GM19035 (cell line): ENCODE data around the gene MRPL32.

Experiments used
- ATAC-seq: cut with Tn5 transposase; IDR thresholded peaks from one replicate; pipeline ENCODE4 v1.9.1; 2021; ENCODE audit not compliant: unreplicated experiment

MRPL32 gene

DNA sequence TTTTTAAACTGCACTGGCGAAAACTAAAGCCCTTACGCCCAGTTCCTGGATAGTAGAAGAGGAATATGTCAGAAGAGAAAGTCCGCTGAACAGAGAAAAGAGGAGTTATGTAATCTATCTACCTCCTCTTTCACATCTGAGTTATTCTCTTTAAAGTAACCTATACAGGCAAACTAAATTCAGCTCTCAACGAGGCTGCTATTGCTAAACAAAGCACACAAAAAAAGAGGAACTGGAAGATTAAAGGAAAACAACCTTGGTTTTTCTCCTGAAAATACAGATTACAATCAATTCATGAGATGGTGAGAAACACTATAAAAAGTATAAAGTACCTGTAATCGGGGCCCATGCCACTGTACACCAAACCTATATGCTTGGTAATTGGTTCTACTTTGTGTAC is 6.0 kb upstream of the MRPL32 start:
- no peak for ATAC-seq

GRCh38 chr7:42928754-42929153 is 3.4 kb upstream of the MRPL32 start:
- ATAC-seq, result no peak

DNA sequence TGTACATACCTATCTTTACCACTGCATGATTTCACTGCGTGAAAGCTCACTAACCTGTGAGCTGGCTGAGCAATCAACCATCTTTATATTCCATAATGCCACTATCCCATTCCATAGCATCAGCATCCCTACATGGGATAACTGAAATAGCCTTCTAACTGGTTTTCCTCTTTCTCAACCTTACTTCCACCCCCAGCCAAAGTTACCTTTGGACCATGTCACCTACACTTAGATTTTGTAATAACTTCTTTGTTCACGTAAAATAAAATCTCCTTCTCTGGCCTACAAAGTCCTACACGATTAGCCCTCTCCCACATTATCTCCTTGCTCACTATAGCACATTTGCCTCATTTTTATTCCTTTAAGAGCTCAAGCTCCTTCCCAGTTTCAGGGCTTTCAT is 2.7 kb upstream of the MRPL32 start:
- ATAC-seq, result no peak

DNA sequence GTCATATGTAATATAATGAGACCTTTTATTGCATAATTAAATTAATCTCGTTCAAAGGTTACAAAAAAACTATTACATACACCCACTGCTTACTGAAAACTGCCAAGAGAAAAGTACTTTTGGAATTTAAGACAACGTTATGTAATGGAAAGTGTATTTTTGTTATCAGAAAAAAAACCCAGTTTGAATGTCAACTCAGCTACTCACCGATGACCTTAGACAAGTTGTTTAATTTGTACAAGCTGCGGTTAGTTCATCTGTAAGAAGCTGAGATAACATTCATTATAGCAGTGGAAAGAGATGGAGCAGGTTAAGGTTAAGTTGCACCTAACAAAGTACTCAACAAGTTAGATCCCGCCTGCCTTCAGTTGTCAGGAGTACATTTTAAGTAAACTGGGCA is 1.3 kb upstream of the MRPL32 start:
- no peak for ATAC-seq

DNA sequence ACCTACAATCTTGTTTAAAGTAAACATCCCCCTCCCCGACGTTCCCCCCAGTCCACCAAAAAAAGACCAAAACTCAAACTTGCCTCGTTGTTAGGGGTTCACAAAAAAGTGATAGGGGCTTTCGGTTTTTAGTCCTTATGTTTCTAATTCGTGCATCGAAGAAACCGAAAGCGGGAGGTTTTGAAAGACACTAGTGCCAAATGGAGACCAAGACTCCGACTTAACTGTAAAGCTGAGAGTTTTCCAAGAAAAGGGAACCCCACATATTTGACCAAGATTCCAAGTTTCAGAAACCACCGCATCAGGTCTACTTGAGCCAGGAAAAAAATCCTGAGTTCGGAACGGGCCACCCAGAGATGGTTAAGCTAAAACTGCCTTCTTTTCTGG is 736 bp upstream of the MRPL32 start:
- ATAC-seq, result no peak

DNA sequence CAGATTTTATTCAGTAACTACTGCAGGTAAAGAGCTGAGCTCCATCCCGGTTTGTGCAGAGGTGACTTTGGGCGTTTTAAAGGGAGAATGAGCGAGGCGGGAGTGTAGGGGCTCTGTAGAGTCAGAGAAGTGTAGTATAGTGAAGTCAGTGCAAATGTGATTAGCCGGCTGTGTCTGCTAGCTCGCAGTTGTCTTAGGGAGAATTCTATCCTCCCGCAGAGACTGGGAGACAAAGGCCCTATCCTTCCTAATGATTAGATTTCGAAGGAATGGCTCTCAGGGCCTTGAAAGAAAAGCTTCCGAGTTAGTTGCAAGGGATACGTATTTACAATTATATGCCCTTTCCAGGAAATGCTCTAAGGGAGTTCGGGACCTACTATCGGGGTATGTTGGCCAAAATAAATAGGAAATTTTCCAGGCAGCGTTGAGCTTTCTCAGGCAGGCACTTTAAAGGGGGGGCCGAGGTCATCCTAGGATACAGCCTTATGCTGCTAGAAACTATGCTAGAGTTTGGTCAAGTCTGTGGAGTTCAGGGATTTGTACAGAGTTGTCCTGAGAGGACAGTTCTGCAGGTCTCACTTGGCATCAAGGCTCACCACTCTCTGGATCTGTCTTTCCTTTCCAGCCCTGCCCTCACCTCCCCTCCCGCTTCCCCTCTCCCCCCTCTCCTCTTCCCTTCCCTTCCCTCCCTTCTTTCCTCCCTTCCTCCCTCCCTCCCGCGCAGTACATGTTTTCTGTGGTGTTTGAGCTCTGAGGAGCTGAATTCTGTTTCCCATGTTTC is 825 bp downstream of the MRPL32 start:
- ATAC-seq, result no peak

DNA sequence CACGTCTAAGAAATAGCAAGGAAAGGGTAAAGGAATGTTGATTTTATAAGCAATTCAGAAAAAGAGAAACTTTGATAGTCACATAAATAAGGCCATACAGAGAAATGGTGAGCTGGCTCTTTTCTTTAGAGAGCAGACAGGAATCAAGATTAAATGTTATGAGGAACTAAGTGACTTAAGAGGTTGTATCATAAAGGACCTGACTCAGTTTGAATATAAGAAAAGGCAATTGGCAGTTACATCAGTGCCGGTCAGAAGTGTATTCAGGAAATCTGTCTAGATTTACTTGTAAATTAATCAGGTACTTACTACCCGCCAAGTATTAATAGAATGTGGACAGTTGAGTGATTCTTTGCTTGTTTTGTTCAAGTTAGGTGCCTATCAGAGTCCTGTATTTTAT is 2.1 kb downstream of the MRPL32 start:
- ATAC-seq, result no peak

- no peak for ATAC-seq
Measured at GRCh38 chr7:42935861-42936260, 3.7 kb downstream of the MRPL32 start.

DNA sequence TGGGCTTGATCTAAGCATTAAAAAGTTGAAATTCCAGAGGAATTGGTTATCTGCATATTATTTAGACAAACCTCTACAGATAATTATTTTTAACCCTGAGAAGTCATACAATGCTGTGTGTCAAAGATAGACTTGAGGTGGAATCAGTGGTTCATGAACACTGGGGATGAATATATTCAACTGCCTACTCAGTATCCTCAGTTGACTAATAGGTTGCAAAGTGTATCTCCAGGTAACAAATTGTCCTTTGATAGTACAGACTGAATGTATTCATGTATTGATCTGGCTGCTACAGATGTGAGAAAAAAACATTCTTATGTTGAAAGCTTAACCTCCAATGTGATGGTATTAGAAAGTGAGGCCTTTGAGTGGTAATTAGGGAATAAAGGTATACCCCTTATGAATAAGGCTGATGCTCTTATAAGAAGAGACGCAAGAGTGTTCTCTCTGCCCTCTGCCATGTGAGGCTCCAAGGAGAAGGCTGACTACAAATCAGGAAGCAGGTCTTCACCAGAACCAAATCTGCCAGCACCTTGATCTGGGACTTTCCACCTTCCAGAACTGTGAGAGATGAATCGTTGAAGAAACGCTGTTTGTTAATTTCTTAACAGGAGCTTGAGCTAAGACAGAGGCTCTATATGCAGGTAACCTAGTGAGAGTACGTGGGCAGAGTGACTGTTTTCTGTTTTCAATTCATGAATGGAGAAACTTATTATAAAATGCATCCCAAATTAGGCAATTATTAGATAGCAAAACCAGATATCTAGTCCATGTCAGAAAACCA is 7.5 kb downstream of the MRPL32 start:
- ATAC-seq, result no peak

DNA sequence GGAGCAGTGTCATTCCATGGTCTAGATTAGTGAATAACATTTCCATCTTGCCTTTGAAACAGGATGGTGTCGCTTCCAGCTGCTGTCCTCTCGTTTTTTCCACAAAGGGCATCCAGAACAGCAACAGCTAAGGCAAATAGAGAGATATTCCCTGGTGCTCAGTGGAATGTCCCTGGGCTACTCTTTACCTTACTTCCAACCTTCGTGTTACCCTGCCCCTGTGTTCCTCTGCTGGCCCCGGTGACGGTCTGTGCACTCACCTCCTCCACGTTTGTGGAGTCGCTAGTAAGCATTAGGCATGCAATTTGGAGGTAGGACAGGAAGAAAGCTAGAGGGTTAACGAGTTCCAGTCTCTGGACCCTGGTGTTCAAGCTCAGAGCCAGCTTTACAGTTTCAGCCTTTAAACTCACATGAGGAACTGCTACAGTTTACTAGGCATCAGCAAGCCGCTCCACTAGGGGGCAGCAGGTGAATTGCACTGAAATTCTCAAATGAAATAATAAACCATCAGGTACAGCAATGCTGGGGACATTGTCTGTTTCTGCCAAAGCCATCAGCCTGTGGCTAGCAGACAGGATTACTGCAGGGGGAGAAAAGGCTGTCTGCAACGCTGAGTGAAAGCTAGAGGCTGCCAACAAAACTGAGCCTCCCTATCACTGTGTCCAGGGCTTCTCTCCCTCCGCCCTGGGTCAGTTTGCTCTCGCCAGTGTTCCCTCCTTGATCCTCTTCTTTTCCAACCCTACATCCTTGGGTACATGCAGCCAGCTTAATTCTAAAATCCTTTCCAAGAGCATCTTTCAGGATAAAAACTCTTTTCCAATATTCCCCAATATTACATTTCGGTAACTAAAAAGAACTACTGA is 9.0 kb downstream of the MRPL32 start:
- no peak for ATAC-seq

GRCh38 chr7:42945821-42946626 is 13.8 kb downstream of the MRPL32 start:
- ATAC-seq, result peak; percentile 64

GRCh38 chr7:42946627-42946950 is 14.4 kb downstream of the MRPL32 start:
- ATAC-seq, result no peak

GRCh38 chr7:42947521-42947920 is 15.3 kb downstream of the MRPL32 start:
- ATAC-seq, result no peak

DNA sequence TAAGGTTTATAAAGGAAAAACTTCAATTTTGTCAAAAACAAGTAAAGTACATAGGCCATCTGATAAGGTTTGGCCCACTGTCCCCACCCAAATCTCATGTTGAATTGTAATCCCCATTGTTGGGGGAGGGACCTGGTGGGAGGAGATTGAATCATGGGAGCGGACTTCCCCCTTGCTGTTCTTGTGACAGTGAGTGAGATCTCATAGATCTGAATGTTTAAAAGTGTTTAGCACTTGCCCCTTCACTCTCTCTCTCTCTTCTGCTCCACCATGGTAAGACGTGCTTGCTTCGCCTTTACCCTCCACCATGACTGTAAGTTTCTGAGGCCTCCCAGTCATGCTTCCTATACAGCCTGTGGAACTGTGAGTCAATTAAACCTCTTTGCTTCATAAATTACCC is 18.2 kb downstream of the MRPL32 start:
- ATAC-seq, result no peak

DNA sequence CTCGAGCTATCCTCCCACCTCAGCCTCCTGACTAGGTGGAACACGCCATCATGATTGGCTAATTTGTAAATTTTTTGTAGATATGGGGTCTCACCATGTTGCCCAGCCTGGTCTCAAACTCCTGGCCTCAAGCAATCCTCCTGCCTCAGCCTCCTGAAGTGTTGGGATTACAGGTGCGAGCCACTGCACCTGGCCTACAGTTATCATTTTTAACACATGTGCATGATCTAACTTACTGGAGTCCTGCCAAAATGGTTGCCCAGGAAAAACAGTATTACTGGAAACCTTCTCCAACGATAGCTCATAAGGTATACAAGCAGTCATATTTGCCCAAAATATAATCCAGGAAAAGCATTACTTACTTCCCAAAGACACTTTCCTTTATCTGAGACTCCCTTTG is 20.2 kb downstream of the MRPL32 start:
- ATAC-seq, result no peak

DNA sequence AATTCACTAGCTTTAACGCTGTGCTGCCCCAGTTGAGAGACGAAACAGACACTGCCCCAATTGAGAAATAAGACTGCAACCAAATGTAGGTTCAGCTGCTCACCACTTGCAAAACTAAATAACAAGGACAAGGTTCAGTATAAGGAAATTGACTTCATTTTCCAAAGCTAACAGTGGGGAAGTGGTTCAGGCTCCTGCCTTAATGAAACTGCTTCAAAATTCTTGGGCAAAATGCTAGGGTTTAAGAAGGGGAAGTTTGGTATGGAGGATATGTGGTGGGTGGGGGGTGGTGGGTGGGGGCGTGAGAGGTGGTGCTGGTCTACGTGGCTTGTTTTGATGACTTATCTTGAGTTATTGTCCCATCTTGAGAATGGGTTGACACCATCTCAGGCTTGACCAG is 21.8 kb downstream of the MRPL32 start:
- ATAC-seq, result no peak

DNA sequence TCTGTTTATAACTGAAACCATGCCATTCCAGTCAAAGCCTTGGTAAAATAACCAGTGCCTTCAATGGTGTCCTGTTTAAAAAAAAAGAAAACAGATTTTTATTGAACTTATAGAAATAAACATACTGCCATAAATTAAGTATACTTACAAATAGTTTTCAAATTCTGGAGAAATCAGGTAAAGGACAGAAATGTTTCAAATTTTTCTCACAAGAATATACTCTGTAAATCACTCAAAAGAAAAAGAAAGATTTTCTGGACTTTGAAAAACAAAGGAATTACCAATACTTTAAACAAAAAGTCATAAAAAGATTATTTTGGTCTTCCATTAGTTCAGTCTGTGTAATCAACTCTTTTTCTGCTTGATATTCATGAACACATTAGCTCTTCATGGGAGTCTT is 23.9 kb downstream of the MRPL32 start:
- no peak for ATAC-seq

- no peak for ATAC-seq
Measured at GRCh38 chr7:42959549-42959948, 27.4 kb downstream of the MRPL32 start.

- ATAC-seq, result no peak
Measured at GRCh38 chr7:42960762-42961161, 28.6 kb downstream of the MRPL32 start.

DNA sequence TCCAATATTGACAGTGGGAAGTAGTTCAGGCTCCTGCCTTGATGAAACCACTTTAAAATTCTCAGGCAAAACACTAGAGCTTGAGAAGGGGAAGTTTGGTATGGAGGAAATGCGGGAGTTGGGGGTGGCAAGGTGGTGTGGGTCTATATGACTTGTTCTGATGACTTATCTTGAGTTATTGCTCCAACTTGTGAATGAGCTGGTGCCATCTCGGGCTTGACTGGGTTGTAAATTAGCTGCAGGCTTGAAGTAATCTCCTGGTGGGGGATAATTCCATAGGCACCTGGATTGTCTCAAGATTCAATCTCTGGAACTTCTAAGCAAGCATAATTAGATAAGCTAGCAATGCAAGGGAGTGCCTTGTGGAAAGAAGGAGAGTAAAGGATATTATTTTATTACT is 29.0 kb downstream of the MRPL32 start:
- ATAC-seq, result no peak

- ATAC-seq, result no peak
Measured at GRCh38 chr7:42964293-42964692, 32.1 kb downstream of the MRPL32 start.
